NOMO-1 (cell line): ENCODE results near the gene CRYL1.
"Not testable (repeated sequence)": the region's sequence is repeated elsewhere in the genome, so short reads cannot be mapped to it uniquely, and the experiment has no call there.

Experiments
- DNase-seq, 2 experiments: peaks; one replicate each; lab custom pipeline; 2025; ENCODE audit not compliant: unreplicated experiment in 2 of 2; lab: John Stamatoyannopoulos, UW

The CRYL1 gene

DNA sequence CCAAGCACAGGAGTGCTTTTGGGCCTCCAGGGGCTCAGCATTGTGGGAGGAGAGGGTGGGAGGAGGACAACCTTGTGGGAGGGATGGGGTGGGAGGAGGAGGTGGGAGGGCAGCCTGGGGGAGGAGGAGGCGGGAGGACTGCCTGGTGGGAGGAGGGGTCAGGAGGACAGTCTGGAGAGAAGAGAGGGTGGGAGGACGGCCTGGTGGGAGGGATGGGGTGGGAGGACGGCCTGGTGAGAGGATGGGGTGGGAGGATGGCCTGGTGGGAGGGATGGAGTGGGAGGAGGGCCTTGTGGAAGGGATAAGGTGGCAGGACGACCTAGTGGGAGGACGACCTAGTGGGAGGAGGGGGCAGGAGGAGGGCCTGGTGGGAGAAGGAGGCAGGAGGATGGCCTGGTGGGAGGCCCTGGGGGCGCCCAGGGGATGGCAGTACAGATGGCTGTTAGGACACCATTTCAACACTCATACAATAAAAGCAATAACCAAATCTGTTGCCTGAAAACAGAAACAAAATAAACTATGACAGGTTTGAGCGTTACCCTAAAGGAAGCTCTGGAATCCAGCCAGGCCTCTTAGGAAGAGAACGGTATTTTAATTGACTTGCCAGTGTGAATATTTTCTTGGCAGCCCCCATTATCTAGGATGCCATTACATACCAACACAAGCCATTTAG lies 63.7 kb downstream of the CRYL1 start:
- no peak for DNase-seq

DNA sequence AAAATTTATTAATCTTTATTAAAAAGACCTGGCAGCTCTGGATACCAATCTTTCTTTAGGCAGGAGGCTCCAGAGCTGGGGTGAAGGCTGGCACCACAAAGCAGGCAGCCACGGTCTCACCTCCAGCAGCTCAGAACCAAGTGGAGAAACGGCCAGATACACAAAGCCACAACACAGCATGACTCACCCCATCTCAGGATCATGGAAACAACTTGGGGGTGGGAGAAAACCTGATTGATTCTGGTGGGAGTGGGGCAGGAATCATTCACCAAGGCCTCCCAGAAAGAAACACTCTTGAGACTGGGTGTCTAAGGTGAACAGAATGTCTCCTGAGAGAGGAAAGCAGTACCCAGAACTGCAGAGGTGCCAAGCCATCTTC lies 64.2 kb downstream of the CRYL1 start:
- DNase-seq, result no peak

DNA sequence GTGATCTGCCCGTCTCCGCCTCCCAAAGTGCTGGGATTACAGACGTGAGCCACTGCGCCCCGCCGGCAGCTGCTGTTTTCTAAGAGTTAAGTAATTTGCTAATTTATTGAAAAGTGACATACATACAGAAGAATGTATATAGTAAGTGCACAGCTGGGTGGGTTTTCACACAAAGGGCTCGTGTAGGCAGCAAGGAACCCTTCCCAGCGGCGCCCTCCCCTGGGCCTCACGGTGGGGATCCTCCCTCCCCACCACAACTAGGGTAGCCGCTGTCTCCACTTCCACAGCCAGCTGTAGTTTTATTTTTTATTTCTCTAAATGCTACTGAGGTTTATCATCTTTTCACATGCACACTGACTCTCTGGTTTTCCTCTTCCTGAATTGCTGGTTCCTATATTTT lies 64.9 kb downstream of the CRYL1 start:
- no peak for DNase-seq

DNA sequence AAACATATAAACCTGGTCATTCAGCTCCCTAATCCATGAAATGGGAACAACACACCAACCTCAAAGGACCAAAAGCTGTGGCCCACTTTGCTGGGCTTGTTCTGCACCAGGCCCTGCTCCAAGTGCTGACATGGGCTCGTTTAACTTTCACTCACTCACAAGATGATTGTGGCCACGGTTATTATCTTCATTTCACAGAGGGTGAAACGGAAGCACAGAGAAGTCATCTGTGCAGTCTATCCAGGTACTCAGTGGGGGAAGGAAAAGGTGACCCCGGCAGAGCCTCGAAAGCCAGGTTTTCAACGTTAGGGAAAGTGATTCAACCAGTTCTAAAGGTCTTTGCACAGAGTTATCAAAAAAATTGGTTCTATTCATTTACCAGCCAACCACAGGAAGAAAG lies 68.0 kb downstream of the CRYL1 start:
- DNase-seq, result no peak

DNA sequence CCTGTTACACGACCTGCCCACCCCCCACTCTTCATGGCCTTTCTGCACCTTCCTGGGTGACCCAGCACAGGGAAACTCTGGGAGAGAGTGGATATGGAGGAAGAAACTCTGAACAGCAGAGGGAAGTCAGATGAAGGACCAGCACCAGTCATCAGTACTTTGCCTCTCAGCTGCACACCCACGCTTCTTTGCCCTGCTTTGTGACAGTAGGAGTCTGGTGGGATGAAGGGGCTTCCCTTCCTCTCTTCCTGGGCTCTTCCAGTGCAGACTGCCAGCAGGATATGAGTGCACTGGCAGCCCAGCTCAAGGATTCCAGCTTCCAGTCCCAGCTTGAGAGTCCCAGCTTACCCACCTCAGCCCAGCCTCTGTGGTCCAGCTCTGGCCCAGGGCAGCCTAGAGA lies 68.9 kb downstream of the CRYL1 start:
- no peak for DNase-seq

DNA sequence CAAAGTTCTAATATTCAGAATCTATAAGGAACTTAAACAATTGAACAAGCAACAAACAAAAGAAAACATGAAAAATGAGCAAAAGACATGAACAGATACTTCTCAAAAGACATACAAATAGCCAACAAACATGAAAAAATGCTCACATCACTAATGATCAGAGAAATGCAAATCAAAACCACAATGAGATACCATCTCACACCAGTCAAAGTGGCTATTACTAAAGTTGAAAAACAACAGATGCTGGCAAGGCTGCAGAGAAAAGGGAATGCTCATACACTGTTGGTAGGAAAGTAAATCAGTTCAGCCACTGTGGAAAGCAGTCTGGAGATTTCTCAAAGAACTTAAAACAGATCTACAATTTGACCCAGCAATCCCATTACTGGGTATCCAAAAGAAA lies 74.3 kb downstream of the CRYL1 start:
- DNase-seq, result no peak

DNA sequence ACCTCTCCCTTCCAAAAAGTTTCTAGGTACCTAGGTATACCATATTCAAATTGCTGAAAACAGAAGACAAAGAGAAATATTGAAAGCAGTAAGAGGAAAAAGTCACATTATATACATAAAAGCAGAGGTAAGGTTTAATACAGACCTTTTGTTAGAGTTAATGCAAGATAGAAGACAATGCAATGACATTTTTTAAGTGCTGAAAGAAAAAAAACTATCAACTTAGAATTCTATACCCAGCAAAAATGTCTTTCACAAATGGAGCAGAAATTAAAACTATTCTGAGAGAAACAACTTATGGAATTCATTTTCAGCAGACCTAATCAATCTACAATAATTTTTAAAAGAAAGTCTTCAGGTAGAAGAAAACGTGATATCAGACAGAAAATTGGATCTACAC lies 77.2 kb downstream of the CRYL1 start:
- no peak for DNase-seq

DNA sequence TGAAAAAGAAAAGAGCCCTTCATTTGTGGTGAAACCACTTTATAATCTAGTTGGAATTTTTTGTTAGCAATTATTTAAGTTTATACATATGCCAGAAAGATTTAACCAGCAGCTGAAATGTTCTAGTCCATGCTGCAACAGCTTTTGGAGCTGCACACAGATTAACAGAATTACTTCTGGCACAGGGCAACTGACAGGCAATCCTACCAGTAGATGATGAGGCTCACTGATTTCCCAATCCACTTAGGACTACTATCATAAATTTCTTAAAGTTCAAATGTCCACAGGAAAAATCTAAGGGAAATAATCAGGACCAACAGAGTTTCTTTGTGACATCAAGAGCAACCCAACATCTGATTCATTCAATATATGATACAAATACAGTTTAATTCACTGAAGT lies 78.8 kb downstream of the CRYL1 start:
- DNase-seq, result no peak

DNA sequence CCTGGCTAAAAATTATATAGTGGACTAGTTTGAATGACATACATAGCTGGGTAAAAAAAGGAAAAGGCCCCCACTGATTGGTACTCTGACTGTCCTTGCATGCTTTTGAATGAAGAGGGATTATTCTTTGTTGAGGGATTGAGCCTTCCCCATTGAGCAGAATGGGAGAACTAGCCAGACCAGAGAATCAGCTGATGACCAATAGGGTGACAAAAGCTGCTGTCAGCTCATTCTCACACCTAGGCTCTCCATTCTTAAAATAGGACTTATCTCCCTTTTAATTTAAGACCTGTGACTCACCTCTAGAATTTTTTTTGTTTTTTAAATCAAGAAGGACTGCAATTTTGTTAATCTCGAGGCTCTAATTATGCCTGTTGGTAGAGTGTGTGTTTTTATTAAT lies 79.3 kb downstream of the CRYL1 start:
- DNase-seq, result no peak

DNA sequence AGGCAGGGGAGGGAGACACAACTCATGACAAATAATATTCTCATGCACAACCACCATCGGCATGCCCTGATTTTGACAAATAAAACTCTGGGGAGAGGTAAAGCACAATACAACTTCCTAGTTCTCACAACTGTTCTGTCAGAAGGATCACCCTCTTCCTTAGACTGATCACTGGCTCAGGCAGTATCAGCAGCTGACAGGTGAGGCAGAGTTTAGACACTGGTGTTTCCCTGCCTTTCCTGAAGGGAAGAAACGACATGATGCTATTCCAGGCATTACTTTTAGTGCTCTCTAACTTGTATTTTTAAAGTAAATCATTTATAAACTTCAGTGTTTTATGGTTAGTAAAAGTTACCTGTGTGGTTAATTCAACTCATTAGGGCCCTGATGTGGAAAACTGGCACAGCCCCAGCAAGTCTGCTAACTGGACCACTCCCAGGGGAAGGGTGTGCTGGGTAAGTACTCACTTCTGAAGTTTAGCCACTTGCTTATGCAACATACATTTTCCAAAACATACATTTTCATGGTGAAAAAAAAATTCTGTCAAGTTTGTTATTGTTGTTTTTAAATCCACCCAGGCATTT lies 82.8 kb downstream of the CRYL1 start:
- no peak for DNase-seq

DNA sequence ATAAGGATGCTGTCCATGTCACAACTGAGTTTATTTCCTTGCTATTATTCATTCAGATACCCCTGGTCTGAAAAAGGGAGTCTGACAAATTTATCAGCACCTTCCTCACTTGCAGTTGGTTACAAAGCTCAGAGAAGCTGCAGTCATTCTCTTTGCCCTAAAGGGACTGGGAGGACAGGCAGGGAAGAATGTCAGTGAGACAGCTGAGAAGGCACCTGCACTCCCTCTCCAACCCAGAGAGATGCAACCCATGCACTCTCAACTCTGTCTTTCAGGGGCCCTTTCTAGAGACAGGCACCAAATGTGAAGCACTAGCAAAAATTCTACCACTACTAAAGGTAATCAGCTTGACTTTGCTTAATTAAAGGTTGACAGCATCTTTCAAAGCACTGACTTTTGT lies 83.3 kb downstream of the CRYL1 start:
- DNase-seq, result no peak

DNA sequence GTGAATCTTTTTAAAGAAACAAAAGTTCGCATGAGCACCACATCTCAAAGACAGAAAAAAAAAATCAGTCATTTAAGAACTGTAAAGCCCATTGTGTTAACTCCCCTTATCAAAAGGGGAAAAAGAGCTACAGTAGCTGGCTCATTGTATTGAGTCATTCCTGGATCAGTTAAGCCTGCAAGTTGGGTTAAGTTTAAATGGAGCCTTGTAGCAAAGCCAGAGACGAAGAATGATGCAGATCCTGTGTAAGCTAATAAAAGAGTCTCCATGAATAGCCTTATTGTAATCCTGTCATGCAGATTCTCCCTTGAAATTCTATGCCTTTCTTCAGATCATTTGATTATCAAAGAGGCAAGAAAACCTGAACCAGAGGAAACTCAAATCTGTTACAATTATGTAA lies 83.8 kb downstream of the CRYL1 start:
- DNase-seq, result no peak

DNA sequence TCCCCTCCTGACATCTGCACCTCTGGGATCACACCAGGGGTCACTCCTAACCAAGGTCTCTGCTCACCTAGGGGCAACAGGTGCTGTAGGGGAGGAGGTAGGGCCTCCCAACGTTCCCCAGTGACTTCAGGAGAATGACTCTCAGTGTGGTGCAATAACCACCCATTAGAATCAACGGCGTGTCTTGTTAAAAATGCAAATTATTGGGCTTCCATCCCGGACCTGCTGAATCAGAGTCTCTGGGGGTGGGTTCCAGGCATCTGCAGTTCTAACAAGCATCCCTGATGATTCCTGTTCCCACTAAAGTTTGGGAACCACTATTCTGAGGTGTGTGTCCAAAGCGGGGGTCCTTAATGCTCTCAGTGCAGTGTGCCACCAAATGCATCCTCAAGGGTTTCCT lies 84.6 kb downstream of the CRYL1 start:
- DNase-seq, result no peak

DNA sequence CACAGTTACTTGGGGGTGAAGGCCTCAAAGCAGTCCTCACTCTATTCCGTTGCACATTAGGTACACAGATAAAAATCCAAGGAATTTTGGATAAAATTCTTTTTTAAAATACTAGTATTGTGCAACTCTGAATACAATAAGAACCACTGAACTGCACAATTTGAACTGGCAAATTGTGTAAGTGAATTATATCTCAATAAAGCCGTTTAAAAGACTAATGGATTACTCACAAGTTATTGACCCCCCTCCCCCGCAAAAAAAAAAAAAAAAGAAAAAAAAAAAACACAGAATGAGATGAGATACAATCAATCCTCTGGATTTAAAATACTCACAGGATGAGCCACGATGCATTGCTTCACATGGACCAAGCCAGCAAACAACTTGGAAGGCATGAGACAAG lies 86.4 kb downstream of the CRYL1 start:
- no peak for DNase-seq

DNA sequence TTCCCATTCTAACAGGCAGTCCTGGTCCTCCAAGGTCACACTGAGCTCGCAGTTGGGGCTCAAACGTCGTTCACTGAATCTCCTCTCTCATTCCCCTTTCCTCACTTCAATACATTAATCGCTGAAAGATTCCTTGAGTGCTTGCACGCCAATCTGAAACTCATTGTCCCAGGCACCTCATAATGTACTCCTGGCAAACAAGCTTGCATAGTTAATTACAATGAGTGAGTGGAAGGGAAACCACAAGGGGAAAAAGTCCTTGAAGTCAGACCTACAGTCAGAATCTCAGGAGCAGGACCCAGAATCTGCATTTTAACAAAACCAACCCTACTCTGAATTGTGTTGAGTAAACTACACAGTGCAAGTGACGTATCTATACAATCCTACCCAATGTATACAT lies 86.9 kb downstream of the CRYL1 start:
- no peak for DNase-seq

DNA sequence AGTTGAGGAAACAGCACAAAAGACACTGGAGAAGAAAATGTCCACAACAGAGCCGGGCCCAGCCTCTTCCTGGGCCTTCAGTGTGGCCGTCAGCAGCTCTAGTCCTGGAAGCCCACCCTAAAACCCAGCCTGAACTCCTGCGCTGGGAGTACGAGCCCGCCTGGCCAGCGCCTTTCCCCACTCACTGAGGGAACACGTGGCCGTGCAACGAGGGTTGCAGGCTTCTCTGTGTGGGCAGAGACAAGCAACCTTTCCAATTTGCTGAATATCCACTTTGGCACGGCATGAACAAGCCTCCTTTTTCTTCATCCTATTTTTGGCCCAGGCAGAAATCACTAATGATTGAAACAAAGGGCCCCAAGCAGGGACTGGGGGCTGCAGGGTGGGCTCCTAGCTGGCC lies 89.2 kb downstream of the CRYL1 start:
- no peak for DNase-seq

DNA sequence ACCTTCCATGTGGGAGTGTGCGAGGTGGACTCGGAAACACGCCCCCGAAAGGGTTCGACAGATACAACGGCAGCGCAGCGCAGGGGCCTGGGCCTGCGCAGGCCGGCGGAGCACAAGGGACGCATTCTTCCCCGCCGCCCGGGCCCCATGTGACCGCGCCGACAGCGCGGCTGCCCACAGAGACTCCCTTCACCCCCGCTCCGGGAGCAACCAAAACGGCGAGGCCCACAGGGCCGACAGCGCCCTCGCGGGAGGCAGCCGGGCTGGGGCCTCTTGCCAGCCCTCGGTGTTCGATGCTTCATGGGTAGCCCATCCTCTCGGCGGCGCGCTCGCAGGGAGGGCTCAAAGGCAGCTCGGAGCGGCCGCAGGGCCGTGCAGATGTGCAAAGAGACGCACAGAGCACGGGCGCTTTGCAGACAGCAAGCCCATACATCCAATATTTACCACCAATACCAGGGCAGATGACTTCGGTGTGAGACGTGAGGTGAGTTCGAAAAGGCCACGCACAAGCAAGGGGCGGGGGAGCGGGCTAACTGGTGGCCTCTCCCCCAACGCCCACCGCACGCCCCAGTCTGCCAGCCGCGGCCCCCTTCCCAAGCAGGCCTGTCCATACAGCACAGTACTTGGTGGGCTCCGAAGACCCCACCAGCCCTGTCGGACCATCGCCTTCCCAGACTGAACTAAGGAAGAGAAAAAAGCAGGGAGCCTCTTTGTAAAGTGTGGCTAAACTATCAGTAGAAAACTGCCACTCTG lies 89.9 kb downstream of the CRYL1 start:
- DNase-seq, result no peak

DNA sequence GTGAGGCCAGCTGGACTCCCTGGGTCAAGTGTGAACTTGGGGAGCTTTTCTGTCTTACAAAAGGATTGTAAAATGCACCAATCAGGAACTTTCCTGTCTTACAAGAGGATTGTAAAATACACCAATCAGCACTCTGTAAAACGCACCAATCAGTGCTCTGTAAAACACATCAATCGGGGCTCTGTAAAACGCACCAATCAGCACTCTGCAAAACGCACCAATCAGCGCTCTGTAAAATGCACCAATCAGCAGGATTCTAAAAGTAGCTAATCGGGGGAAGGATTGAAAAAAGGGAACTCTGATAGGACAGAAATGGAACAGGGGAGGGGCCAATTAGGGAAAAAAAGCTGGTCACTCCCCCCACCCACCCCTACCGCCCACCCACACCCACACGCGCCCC lies 91.4 kb downstream of the CRYL1 start:
- not testable (repeated sequence) for DNase-seq

DNA sequence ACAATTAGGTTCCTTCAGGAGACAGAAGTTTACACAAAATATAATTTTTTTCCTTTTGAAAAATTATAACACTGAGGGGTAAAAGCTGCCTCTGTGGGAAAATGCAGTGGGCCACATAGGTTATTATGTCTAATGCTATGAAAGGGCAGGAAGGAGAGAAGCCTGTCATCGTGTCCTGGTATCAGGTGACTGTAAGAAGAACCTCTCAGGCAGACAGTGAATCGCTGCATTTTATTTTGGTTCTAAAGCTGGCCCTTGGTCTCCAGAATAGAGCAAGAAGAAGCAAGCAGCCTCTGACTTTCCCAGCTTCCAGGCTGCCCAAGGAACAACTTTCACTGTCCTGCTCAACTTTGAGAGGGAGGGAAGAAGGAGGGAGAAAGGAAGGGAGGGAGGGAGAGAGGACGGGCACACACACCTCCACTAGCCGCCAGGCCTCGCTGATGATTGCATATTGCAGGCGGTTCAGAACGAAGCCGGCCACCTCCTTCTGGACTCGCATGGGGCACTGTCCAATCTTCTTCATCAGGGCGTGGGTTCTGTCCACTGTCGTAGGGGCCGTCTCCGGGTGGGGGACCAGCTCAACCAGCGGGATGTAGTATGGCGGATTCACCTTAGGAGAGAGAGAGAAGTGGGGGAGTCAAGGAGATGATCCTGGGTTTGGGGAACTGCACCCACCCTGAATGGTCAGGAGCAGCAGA lies 93.8 kb downstream of the CRYL1 start:
- no peak for DNase-seq

DNA sequence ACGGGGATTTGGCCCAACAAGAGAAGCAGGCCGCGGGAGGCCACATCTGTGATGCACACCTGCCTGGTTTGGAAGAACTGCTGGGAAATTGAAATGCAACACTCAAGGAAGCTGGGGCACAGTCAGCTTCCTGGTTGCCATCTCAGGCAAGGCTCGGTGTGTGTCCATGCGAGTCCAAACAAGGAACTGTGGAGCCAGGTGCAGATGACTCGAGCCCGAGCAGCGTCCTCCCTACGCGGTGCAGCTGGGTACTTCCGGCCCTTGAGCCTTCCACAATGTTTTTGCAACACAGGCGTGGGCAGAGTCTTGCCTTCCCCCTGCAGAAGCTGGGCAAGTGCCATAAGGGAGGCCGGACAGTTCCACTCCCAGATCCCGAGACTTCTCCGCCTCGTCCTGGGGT lies 94.6 kb downstream of the CRYL1 start:
- DNase-seq, result no peak

DNA sequence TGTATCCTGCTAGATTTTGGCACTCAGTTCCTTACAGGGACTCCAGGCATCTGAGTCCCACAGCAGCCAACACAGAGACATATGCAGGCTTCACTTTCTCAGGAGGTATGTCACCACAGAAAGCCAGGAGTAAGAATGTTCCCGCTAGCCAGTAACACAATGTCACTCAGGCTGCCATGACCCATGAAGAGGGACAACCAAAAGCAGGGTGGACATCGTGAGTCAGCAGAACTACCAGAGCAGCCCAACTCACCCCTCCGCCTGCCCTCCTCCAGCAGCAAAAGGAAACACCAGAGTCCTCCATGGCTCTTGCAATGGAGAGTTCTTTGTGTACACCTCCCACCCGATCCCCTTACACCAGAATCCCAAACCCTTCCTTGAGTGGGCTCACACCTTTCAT lies 95.4 kb downstream of the CRYL1 start:
- no peak for DNase-seq

DNA sequence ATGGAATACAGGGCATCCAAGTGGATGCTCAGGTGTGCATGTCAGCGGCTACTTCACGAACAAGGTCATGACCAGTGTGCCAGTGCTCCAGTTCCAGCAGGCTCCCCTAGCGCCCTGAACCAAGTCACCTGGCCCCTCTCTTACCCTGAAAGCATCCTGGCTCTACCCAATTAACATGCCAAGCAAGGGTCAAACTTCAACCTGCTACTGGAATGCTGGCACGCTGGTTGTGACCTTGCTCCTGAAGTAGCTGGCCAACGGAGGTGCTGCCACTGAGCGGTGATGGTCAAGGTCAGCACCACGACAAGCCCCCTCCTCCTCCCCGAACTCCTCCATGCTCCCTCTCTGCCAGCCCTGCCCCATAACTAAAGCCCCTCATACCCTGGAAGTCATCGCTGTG lies 96.0 kb downstream of the CRYL1 start:
- no peak for DNase-seq
